SK-MEL-5 (cell line): ENCODE results near the gene PEPD. TPM values are rescaled to one million over a fixed set of nuclear protein-coding genes. Genes with fewer than 3 reads are reported as not detected.

ENCODE experiments used
- DNase-seq: peaks from one replicate; pipeline ENCODE4 v3.0.0-alpha.2; 2016; ENCODE audit warnings: low read depth, low spot score
- in situ Hi-C: cut with HindIII; loops from 2 replicates; pipeline ENCODE4 v1.10.0; 2016; ENCODE audit warnings: low sequenced_read_pairs, high pct_unique_total_duplicates, low pct_unique_long_range_greater_than_20kb
- total RNA-seq: library from RNA; depleted of rRNA; stranded (reverse); fragments of >200 nt; shearing (Covaris generic); gene quantifications from 2 replicates; pipeline ENCODE4 v1.2.3, GENCODE V29; 2014

Gene PEPD
- total RNA-seq, 1 experiment from 2014 or later: 162 TPM

GRCh38 chr19:33401683-33402420 is 119.7 kb downstream of the PEPD start:
- in situ Hi-C loops: no loop called here
- no peak for DNase-seq

- DNase-seq: no peak
- in situ Hi-C loops: no loop called here
These were observed 120.5 kb downstream of the PEPD start for GRCh38 chr19:33400856-33401682.

GRCh38 chr19:33399745-33400681 is 121.6 kb downstream of the PEPD start:
- no peak for DNase-seq
- in situ Hi-C loops: no loop called here

- in situ Hi-C loops: no loop called here
- DNase-seq: no peak
These were observed 122.4 kb downstream of the PEPD start for GRCh38 chr19:33399081-33399744.

GRCh38 chr19:33398361-33399060 is 123.1 kb downstream of the PEPD start:
- no peak for DNase-seq

GRCh38 chr19:33397536-33398360 is 123.8 kb downstream of the PEPD start:
- in situ Hi-C loops: no loop called here
- DNase-seq: peak; percentile 17

More at GRCh38 chr19:33398361-33399060, 123.1 kb downstream of the PEPD start:
- in situ Hi-C loops: no loop called here

GRCh38 chr19:33396701-33397535 is 124.7 kb downstream of the PEPD start:
- DNase-seq: no peak
- in situ Hi-C loops: no loop called here

- in situ Hi-C loops: no loop called here
- no peak for DNase-seq
These were observed 125.7 kb downstream of the PEPD start for GRCh38 chr19:33395561-33396550.

GRCh38 chr19:33394723-33395560 is 126.6 kb downstream of the PEPD start:
- in situ Hi-C loops: no loop called here
- DNase-seq: no peak

GRCh38 chr19:33394006-33394722 is 127.4 kb downstream of the PEPD start:
- DNase-seq: no peak
- in situ Hi-C loops: no loop called here

GRCh38 chr19:33393286-33394005 is 128.1 kb downstream of the PEPD start:
- in situ Hi-C loops: no loop called here
- no peak for DNase-seq
